HepG2 (cell line): ENCODE results near the gene SLC25A48. TPM values are rescaled to one million over a fixed set of nuclear protein-coding genes. Genes with fewer than 3 reads are reported as not detected.

Source experiments
- ATAC-seq: fragments of 200-7000 bp; cut with Tn5 transposase; 3 replicates; pipeline ENCODE4 v1.9.1; 2020; ENCODE audit warnings: mild to moderate bottlenecking, moderate library complexity
- BruUV-seq: library from RNA; stranded (reverse); fragments of 400-500 nt; replicated peaks from 2 replicates; lab custom pipeline; 2021; lab: Mats Ljungman, UMichigan
- CTCF ChIA-PET: fragments of 300-600 bp; formaldehyde crosslinking; extraction: SDS; loops from one replicate; lab custom pipeline; 2021; ENCODE audit warnings: low total read pairs, inconsistent platforms, low intra/inter-chr PET ratio; lab: Yijun Ruan, JAX
- POLR2A ChIA-PET: fragments of 350-600 bp; sonication (Branson Sonifier 250); formaldehyde crosslinking; loops from one replicate; lab custom pipeline; 2020; ENCODE audit warnings: antibody characterized with exemption, inconsistent platforms; lab: Yijun Ruan, JAX
- DNase-seq: peaks from one replicate; pipeline ENCODE4 v3.0.0-alpha.2; 2015; ENCODE audit warnings: low spot score
- FAIRE-seq: peaks from 3 replicates; lab custom pipeline; 2011; peaks lifted over from hg19 to GRCh38; lab: Jason Lieb, UNC
- H2AFZ ChIP-seq: one replicate; pipeline ENCODE4 v1.6.1; 2011; ENCODE audit warnings: low read length, inconsistent platforms
- H3K27ac ChIP-seq: fragments of 300-600 bp; 3 replicates; pipeline ENCODE4 v1.8.0; 2011; ENCODE audit warnings: mixed run types, mild to moderate bottlenecking, mixed read lengths, low read length, inconsistent platforms; ENCODE audit not compliant: insufficient read depth; ENCODE audit errors: extremely low read length
- H3K27me3 ChIP-seq, 2 experiments: fragments of 200-600 bp in 1 of 2; 2 replicates in 1 of 2; 3 replicates in 1 of 2; pipeline versions ENCODE4 v1.6.0 to v1.8.0; 2011; ENCODE audit warnings: low read length in 2 of 2, mild to moderate bottlenecking in 2 of 2, moderate library complexity in 2 of 2, inconsistent platforms in 1 of 2; ENCODE audit not compliant: insufficient read depth in 2 of 2, control insufficient read depth in 1 of 2
- H3K36me3 ChIP-seq, 2 experiments: fragments of 200-600 bp in 1 of 2; replicated peaks in 1 of 2; 2 replicates in 1 of 2; 3 replicates in 1 of 2; pipeline versions ENCODE4 v1.5.1 to v1.8.0; 2011; ENCODE audit warnings: low read length in 2 of 2, inconsistent platforms in 1 of 2; ENCODE audit not compliant: insufficient read depth in 2 of 2, control insufficient read depth in 1 of 2
- H3K4me1 ChIP-seq: 2 replicates; pipeline ENCODE4 v1.5.1; 2012; ENCODE audit warnings: low read length, inconsistent platforms; ENCODE audit not compliant: insufficient read depth
- H3K4me2 ChIP-seq: 2 replicates; pipeline ENCODE4 v1.6.0; 2011; ENCODE audit warnings: low read depth, low read length, inconsistent platforms
- H3K4me3 ChIP-seq, 3 experiments: fragments of 200-600 bp in 1 of 3; sonication (generic), shearing (Covaris generic) in 1 of 3; replicated peaks in 1 of 3; 2 replicates each; pipeline ENCODE4 v1.5.1; 2011 to 2016; ENCODE audit warnings: low read length in 3 of 3, inconsistent platforms in 2 of 3, low read depth in 2 of 3, mild to moderate bottlenecking in 2 of 3, control low read depth in 1 of 3, mixed read lengths in 1 of 3; ENCODE audit not compliant: insufficient read depth in 1 of 3
- H3K79me2 ChIP-seq: one replicate; pipeline ENCODE4 v1.6.1; 2011; ENCODE audit warnings: low read length, inconsistent platforms; ENCODE audit not compliant: insufficient read depth
- H3K9ac ChIP-seq: 2 replicates; pipeline ENCODE4 v1.6.0; 2011; ENCODE audit warnings: mild to moderate bottlenecking, low read depth, low read length, inconsistent platforms; ENCODE audit not compliant: insufficient read depth
- H3K9me3 ChIP-seq: 2 replicates; pipeline ENCODE4 v1.5.1; 2012; ENCODE audit warnings: mild to moderate bottlenecking, low read length
- H4K20me1 ChIP-seq: 2 replicates; pipeline ENCODE4 v1.6.0; 2011; ENCODE audit warnings: inconsistent platforms, mild to moderate bottlenecking, low read length, moderate library complexity; ENCODE audit not compliant: insufficient read depth
- SIN3B ChIP-seq: fragments of 150-350 bp; IDR thresholded peaks from 2 replicates; pipeline ENCODE4 v1.6.1; 2014; ENCODE audit warnings: low read length
- THAP11 ChIP-seq: IDR thresholded peaks from 2 replicates; pipeline ENCODE4 v1.6.1; 2016; ENCODE audit warnings: missing biosample characterization, missing genetic modification reagents
- ZNF530 ChIP-seq: sonication (generic); formaldehyde crosslinking; IDR thresholded peaks from 2 replicates; pipeline ENCODE4 v1.5.0; 2020; ENCODE audit warnings: low read depth, mild to moderate bottlenecking, missing genetic modification reagents
- ZNF7 ChIP-seq: IDR thresholded peaks from 2 replicates; pipeline ENCODE4 v1.6.1; 2016; ENCODE audit warnings: missing biosample characterization, missing genetic modification reagents
- ZNF891 ChIP-seq: sonication (generic); formaldehyde crosslinking; IDR thresholded peaks from 2 replicates; pipeline ENCODE4 v1.5.0; 2020; ENCODE audit warnings: mild to moderate bottlenecking, missing genetic modification reagents
- WGBS: methylation state at CpG from one replicate; pipeline ENCODE4 v1.1.6; 2017; ENCODE audit warnings: low lambda C conversion rate; 5-methylcytosine and 5-hydroxymethylcytosine counted together
- in situ Hi-C: cut with HindIII; loops from 2 replicates; pipeline ENCODE4 v1.10.0; 2017; ENCODE audit warnings: low pct_unique_long_range_greater_than_20kb; ENCODE audit not compliant: extremely low pct_ligation_motif_present
- intact Hi-C: fragments of 100-400 bp; cut with micrococcal nuclease; formaldehyde crosslinking; loops from one replicate; pipeline ENCODE4 v1.10.0; 2022; ENCODE audit not compliant: unreplicated experiment
- polyA plus RNA-seq, 8 experiments: library from polyadenylated mRNA; depleted of rRNA in 3 of 8; stranded (reverse) in 7 of 8; unstranded in 1 of 8; fragments of >200 nt; fragmentation: Illumina TruSeq in 4 of 8; extraction: Trizol in 4 of 8; gene quantifications; 2 replicates each; pipeline versions ENCODE4 v1.2.1 to v1.2.3, GENCODE V29; 2011 to 2016; ENCODE audit warnings: low read depth in 4 of 8, missing spikeins in 1 of 8, mixed read lengths in 1 of 8; ENCODE audit not compliant: insufficient read depth in 1 of 8
- total RNA-seq, 5 experiments: library from RNA; depleted of rRNA; stranded (reverse); fragments of >200 nt; fragmentation: Illumina TruSeq; extraction: Trizol; gene quantifications; 2 replicates each; pipeline ENCODE4 v1.2.3, GENCODE V29; 2016; ENCODE audit warnings: low read depth in 1 of 5
- TF ChIP-seq, protein P1 (sequence below): sonication (generic); formaldehyde crosslinking; IDR thresholded peaks from 2 replicates; pipeline ENCODE4 v1.5.1; 2020; ENCODE audit warnings: mild to moderate bottlenecking, missing genetic modification reagents, moderate library complexity
- TF ChIP-seq, protein P2 (sequence below): sonication (generic); formaldehyde crosslinking; IDR thresholded peaks from 2 replicates; pipeline ENCODE4 v1.5.0; 2020; ENCODE audit warnings: missing genetic modification reagents
- TF ChIP-seq, protein P3 (sequence below): sonication (generic); formaldehyde crosslinking; IDR thresholded peaks from 2 replicates; pipeline ENCODE4 v1.8.1; 2022; ENCODE audit warnings: mild to moderate bottlenecking, missing genetic modification reagents
- TF ChIP-seq, protein P4 (sequence below): sonication (generic); formaldehyde crosslinking; IDR thresholded peaks from 2 replicates; pipeline ENCODE4 v1.9.0; 2022; ENCODE audit warnings: low read depth, missing genetic modification reagents
- TF ChIP-seq, protein P5 (sequence below): sonication (generic); formaldehyde crosslinking; IDR thresholded peaks from 2 replicates; pipeline ENCODE4 v1.4.0; 2020; ENCODE audit warnings: low read depth, missing genetic modification reagents
- TF ChIP-seq, protein P6 (sequence below): sonication (generic); formaldehyde crosslinking; IDR thresholded peaks from 2 replicates; pipeline ENCODE4 v1.4.0; 2020; ENCODE audit warnings: low read depth, mild to moderate bottlenecking, missing genetic modification reagents
- TF ChIP-seq, protein P7 (sequence below): sonication (generic); formaldehyde crosslinking; IDR thresholded peaks from 2 replicates; pipeline ENCODE4 v1.5.1; 2020; ENCODE audit warnings: mild to moderate bottlenecking, moderate library complexity, missing genetic modification reagents

Gene SLC25A48
- total and polyA plus RNA-seq, 2 of the 13 experiments (the other 11 are each of a cell fraction or from before 2014, with no cell fraction given) = 0.17 to 4.5 TPM

DNA sequence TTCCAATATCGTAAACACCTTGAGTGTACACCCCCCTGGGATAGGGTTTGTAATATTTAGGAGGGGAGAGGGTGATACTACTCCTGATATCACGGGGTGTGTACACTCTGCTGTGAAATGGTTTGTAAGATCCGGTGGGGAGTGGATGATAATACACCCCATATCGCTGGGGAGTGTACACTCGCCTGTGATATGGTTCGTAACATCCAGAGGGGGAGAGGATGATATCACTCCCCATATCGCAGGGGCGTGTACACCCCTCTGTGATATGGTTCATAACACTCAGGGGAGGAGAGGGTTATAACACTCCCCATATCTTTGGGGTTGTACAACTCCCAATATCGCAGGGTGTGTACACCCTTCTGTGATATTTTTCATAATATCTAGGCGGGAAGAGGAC, 33.8 kb upstream of the SLC25A48 start:
- ATAC-seq = no peak
- Histone ChIP-seq H3K27ac (no peak overlapping the region), H3K4me2 (no peak overlapping the region), H2AFZ (no peak overlapping the region), H3K36me3 (no peaks in the 10 kb centered on the region), H3K4me3 (no peak overlapping the region), H3K4me1 (no peaks in the 10 kb centered on the region), H4K20me1 (no peaks in the 10 kb centered on the region), H3K27me3 (0 out of 5 replicates have a peak, but pooled peaks cover 0 to 12% of the 10 kb centered on the region in 2 experiments), H3K79me2 (no peaks in the 10 kb centered on the region), H3K9me3 (no peaks in the 10 kb centered on the region), H3K9ac (no peak overlapping the region)
- in situ Hi-C loops = no loop called here
- FAIRE-seq = no peak
- ChIA-PET POLR2A (no interaction called here), CTCF (no interaction called here)
- WGBS = 11% methylated on average over 9 of the region's 10 CpGs
- intact Hi-C loops = no loop called here
- DNase-seq = no peak
- BruUV-seq = no TSS peak
- TF ChIP-seq, protein P1, sequence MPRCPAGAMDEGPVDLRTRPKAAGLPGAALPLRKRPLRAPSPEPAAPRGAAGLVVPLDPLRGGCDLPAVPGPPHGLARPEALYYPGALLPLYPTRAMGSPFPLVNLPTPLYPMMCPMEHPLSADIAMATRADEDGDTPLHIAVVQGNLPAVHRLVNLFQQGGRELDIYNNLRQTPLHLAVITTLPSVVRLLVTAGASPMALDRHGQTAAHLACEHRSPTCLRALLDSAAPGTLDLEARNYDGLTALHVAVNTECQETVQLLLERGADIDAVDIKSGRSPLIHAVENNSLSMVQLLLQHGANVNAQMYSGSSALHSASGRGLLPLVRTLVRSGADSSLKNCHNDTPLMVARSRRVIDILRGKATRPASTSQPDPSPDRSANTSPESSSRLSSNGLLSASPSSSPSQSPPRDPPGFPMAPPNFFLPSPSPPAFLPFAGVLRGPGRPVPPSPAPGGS (CRISPR knock-in tag) = no peak
- TF ChIP-seq ZNF7 (CRISPR knock-in tag) = no peak
- TF ChIP-seq, protein P2, sequence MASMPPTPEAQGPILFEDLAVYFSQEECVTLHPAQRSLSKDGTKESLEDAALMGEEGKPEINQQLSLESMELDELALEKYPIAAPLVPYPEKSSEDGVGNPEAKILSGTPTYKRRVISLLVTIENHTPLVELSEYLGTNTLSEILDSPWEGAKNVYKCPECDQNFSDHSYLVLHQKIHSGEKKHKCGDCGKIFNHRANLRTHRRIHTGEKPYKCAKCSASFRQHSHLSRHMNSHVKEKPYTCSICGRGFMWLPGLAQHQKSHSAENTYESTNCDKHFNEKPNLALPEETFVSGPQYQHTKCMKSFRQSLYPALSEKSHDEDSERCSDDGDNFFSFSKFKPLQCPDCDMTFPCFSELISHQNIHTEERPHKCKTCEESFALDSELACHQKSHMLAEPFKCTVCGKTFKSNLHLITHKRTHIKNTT (CRISPR knock-in tag) = no peak
- TF ChIP-seq, protein P3, sequence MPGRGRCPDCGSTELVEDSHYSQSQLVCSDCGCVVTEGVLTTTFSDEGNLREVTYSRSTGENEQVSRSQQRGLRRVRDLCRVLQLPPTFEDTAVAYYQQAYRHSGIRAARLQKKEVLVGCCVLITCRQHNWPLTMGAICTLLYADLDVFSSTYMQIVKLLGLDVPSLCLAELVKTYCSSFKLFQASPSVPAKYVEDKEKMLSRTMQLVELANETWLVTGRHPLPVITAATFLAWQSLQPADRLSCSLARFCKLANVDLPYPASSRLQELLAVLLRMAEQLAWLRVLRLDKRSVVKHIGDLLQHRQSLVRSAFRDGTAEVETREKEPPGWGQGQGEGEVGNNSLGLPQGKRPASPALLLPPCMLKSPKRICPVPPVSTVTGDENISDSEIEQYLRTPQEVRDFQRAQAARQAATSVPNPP (CRISPR knock-in tag) = no peak
- no peak for TF ChIP-seq ZNF530 (CRISPR knock-in tag)
- TF ChIP-seq SIN3B = no peak
- TF ChIP-seq, protein P4, sequence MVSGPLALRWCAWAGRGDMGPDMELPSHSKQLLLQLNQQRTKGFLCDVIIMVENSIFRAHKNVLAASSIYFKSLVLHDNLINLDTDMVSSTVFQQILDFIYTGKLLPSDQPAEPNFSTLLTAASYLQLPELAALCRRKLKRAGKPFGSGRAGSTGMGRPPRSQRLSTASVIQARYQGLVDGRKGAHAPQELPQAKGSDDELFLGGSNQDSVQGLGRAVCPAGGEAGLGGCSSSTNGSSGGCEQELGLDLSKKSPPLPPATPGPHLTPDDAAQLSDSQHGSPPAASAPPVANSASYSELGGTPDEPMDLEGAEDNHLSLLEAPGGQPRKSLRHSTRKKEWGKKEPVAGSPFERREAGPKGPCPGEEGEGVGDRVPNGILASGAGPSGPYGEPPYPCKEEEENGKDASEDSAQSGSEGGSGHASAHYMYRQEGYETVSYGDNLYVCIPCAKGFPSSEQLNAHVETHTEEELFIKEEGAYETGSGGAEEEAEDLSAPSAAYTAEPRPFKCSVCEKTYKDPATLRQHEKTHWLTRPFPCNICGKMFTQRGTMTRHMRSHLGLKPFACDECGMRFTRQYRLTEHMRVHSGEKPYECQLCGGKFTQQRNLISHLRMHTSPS (CRISPR knock-in tag) = no peak
- TF ChIP-seq, protein P5, sequence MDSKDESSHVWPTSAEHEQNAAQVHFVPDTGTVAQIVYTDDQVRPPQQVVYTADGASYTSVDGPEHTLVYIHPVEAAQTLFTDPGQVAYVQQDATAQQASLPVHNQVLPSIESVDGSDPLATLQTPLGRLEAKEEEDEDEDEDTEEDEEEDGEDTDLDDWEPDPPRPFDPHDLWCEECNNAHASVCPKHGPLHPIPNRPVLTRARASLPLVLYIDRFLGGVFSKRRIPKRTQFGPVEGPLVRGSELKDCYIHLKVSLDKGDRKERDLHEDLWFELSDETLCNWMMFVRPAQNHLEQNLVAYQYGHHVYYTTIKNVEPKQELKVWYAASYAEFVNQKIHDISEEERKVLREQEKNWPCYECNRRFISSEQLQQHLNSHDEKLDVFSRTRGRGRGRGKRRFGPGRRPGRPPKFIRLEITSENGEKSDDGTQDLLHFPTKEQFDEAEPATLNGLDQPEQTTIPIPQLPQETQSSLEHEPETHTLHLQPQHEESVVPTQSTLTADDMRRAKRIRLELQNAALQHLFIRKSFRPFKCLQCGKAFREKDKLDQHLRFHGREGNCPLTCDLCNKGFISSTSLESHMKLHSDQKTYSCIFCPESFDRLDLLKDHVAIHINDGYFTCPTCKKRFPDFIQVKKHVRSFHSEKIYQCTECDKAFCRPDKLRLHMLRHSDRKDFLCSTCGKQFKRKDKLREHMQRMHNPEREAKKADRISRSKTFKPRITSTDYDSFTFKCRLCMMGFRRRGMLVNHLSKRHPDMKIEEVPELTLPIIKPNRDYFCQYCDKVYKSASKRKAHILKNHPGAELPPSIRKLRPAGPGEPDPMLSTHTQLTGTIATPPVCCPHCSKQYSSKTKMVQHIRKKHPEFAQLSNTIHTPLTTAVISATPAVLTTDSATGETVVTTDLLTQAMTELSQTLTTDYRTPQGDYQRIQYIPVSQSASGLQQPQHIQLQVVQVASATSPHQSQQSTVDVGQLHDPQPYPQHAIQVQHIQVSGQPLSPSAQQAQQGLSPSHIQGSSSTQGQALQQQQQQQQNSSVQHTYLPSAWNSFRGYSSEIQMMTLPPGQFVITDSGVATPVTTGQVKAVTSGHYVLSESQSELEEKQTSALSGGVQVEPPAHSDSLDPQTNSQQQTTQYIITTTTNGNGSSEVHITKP (CRISPR knock-in tag) = no peak
- no peak for TF ChIP-seq THAP11
- TF ChIP-seq, protein P6, sequence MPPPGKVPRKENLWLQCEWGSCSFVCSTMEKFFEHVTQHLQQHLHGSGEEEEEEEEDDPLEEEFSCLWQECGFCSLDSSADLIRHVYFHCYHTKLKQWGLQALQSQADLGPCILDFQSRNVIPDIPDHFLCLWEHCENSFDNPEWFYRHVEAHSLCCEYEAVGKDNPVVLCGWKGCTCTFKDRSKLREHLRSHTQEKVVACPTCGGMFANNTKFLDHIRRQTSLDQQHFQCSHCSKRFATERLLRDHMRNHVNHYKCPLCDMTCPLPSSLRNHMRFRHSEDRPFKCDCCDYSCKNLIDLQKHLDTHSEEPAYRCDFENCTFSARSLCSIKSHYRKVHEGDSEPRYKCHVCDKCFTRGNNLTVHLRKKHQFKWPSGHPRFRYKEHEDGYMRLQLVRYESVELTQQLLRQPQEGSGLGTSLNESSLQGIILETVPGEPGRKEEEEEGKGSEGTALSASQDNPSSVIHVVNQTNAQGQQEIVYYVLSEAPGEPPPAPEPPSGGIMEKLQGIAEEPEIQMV (CRISPR knock-in tag) = no peak
- no peak for TF ChIP-seq ZNF891 (CRISPR knock-in tag)
- TF ChIP-seq, protein P7, sequence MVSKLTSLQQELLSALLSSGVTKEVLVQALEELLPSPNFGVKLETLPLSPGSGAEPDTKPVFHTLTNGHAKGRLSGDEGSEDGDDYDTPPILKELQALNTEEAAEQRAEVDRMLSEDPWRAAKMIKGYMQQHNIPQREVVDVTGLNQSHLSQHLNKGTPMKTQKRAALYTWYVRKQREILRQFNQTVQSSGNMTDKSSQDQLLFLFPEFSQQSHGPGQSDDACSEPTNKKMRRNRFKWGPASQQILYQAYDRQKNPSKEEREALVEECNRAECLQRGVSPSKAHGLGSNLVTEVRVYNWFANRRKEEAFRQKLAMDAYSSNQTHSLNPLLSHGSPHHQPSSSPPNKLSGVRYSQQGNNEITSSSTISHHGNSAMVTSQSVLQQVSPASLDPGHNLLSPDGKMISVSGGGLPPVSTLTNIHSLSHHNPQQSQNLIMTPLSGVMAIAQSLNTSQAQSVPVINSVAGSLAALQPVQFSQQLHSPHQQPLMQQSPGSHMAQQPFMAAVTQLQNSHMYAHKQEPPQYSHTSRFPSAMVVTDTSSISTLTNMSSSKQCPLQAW = no peak
